NOMO-1 (cell line): Measurements from ENCODE around the gene DOCK1.

Source experiments
- DNase-seq, 2 experiments: peaks; one replicate each; lab custom pipeline; 2025; ENCODE audit not compliant: unreplicated experiment in 2 of 2; lab: John Stamatoyannopoulos, UW

Gene DOCK1

GRCh38 chr10:127071126-127071525 lies 165.9 kb downstream of the DOCK1 start:
- no peak for DNase-seq

GRCh38 chr10:127073666-127074065 lies 168.4 kb downstream of the DOCK1 start:
- DNase-seq, result no peak

GRCh38 chr10:127079392-127079791 lies 174.2 kb downstream of the DOCK1 start:
- DNase-seq, result no peak

GRCh38 chr10:127080317-127080716 lies 175.1 kb downstream of the DOCK1 start:
- DNase-seq, result no peak

GRCh38 chr10:127081851-127082345 lies 176.7 kb downstream of the DOCK1 start:
- DNase-seq, result no peak

- no peak for DNase-seq
These were observed 177.4 kb downstream of the DOCK1 start for GRCh38 chr10:127082651-127083050.

- DNase-seq, result no peak
These were observed 180.7 kb downstream of the DOCK1 start for GRCh38 chr10:127085957-127086356.

GRCh38 chr10:127088908-127089307 lies 183.7 kb downstream of the DOCK1 start:
- DNase-seq, result no peak

- DNase-seq, result no peak
These were observed 184.2 kb downstream of the DOCK1 start for GRCh38 chr10:127089446-127089845.

- DNase-seq, result no peak
These were observed 184.9 kb downstream of the DOCK1 start for GRCh38 chr10:127090138-127090537.

GRCh38 chr10:127091354-127091753 lies 186.1 kb downstream of the DOCK1 start:
- no peak for DNase-seq

- DNase-seq, result no peak
These were observed 187.7 kb downstream of the DOCK1 start for GRCh38 chr10:127092916-127093315.

- no peak for DNase-seq
These were observed 189.8 kb downstream of the DOCK1 start for GRCh38 chr10:127094984-127095383.

- DNase-seq, result no peak
These were observed 195.9 kb downstream of the DOCK1 start for GRCh38 chr10:127100983-127101615.

- no peak for DNase-seq
These were observed 196.9 kb downstream of the DOCK1 start for GRCh38 chr10:127102176-127102575.

- DNase-seq, result no peak
These were observed 209.9 kb downstream of the DOCK1 start for GRCh38 chr10:127115100-127115499.

GRCh38 chr10:127117125-127117524 lies 211.9 kb downstream of the DOCK1 start:
- DNase-seq, result no peak

GRCh38 chr10:127118034-127118433 lies 212.8 kb downstream of the DOCK1 start:
- no peak for DNase-seq

- DNase-seq, result no peak
These were observed 214.7 kb downstream of the DOCK1 start for GRCh38 chr10:127119936-127120335.

- no peak for DNase-seq
These were observed 217.6 kb downstream of the DOCK1 start for GRCh38 chr10:127122831-127123230.

GRCh38 chr10:127123626-127124025 lies 218.4 kb downstream of the DOCK1 start:
- DNase-seq, result no peak

- DNase-seq, result no peak
These were observed 220.1 kb downstream of the DOCK1 start for GRCh38 chr10:127125331-127125730.

GRCh38 chr10:127127822-127128221 lies 222.6 kb downstream of the DOCK1 start:
- no peak for DNase-seq
